ENCODE results near the gene APOL4.
"Not testable (repeated sequence)": the region's sequence is repeated elsewhere in the genome, so short reads cannot be mapped to it uniquely, and the experiment has no call there.

Gene APOL4, protein sequence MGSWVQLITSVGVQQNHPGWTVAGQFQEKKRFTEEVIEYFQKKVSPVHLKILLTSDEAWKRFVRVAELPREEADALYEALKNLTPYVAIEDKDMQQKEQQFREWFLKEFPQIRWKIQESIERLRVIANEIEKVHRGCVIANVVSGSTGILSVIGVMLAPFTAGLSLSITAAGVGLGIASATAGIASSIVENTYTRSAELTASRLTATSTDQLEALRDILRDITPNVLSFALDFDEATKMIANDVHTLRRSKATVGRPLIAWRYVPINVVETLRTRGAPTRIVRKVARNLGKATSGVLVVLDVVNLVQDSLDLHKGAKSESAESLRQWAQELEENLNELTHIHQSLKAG

DNA sequence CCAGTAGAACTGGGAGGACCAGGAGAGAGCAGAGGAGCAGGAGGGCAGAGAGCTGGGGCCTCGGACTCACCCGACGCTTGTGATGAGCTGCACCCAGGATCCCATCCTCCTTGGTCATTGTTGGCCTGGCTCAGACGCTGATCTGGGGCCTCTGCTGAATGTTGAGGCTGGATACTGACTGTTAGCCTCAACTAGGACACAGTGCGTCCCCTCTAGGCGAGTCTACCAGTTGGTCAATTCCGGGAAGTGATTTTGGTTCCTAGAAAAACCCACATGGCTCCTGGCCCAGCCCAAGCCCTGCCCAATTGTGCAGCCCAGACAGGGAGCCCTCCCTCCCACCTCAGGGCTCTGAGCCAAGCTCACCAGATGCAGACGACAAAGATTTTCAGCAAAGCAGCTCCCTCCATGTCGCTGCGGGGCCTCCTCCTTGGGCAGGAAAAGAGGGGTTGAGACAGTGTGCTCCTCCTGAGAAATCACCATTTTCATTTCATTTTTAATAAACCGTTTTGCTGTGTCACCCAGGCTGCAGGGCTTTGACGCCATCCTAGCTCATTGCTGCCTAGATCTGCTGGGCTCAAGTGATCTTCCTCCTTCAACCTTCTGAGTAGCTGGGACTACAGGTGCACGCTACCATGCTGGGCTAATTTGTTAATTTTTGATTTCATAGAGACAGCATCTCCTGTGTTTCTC lies at the start of gene APOL4:
Gene APOL4, minus strand, starts transcription at position 180 of the 690 bp plus-strand sequence. Its CDS starts 75 bp downstream, at position 105.
- Histone ChIP-seq H3K27me3 (ENCODE audit: low read depth, low read length) (no peaks in the 10 kb centered on the region), H3K9me3 (ENCODE audit: control insufficient read depth in 1 of 2, low read length in 2 of 2) (no peaks in the 10 kb centered on the region), H3K36me3 (ENCODE audit: control insufficient read depth in 1 of 2, insufficient read depth in 2 of 2, low read length in 2 of 2) (no peaks in the 10 kb centered on the region), H3K4me3 (ENCODE audit: low read depth in 1 of 2, low read length in 2 of 2) (peak within 1 kb of the TSS; percentile 36 to 39), H3K27ac (ENCODE audit: low read length) (peak within 1 kb of the TSS; percentile 45), H3K4me1 (ENCODE audit: control insufficient read depth in 1 of 2, insufficient read depth in 2 of 2, low read length in 2 of 2) (peaks cover 6 to 23% of the 10 kb centered on the region in 2 donors)

DNA sequence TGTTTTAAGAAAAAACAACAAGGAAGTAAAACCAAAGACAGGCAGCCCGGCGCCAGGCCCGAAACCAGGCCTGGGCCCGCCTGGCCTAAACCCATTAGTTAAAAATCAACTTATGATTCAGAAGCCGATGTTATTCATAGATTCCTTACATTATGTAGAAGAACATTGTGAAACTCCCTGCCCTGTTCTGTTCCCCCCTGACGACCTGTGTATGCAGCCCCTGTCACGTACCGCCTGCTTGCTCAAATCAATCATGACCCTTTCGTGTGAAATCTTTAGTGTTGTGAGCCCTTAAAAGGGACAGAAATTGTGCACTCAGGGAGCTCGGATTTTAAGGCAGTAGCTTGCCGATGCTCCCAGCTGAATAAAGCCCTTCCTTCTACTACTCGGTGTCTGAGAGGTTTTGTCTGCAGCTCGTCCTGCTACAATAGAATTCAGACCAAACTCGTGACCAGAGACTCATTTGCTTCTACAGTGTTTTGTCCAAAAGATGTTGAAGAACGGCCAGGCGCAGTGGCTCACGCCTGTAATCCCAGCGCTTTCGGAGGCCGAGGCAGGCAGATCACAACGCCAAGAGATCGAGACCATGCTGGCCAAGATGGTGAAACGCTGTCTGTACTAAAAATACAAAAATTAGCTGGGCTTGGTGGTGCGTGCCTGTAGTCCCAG lies 48.8 kb upstream of the APOL4 start:
- H3K27ac ChIP-seq (ENCODE audit: low read length); H3K36me3 ChIP-seq (ENCODE audit: control insufficient read depth in 1 of 2, insufficient read depth in 2 of 2, low read length in 2 of 2); H3K27me3 ChIP-seq (ENCODE audit: low read depth, low read length); H3K4me3 ChIP-seq (ENCODE audit: low read depth in 1 of 2, low read length in 2 of 2); H3K9me3 ChIP-seq (ENCODE audit: control insufficient read depth in 1 of 2, low read length in 2 of 2): not testable (repeated sequence)
- H3K4me1 ChIP-seq (ENCODE audit: control insufficient read depth in 1 of 2, insufficient read depth in 2 of 2, low read length in 2 of 2) = peaks cover 3 to 14% of the 10 kb centered on the region in 2 donors

DNA sequence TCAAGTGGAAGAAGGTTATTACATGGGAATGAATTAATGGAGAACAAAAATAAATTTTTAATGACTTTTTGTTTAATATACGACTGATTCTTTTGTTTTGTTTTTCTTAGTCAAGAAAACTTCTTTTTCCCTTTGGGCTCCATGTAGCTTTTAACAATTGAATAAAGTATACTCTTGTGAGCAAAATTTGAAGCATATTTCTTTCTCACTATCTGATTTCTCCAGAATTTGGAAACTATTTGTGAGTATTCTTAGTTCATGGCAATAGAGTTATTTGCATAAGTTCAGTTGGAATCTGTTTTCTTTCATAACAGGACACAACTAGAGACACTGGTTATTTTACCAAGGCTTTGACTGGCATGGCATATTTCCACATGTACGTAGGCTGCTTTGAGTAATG lies 47.6 kb upstream of the APOL4 start:
- Histone ChIP-seq H3K9me3 (ENCODE audit: control insufficient read depth in 1 of 2, low read length in 2 of 2) (no peaks in the 10 kb centered on the region), H3K4me1 (ENCODE audit: control insufficient read depth in 1 of 2, insufficient read depth in 2 of 2, low read length in 2 of 2) (peaks cover 0 to 9% of the 10 kb centered on the region in 2 donors), H3K27ac (ENCODE audit: low read length) (no peak overlapping the region), H3K4me3 (ENCODE audit: low read depth in 1 of 2, low read length in 2 of 2) (no peak overlapping the region), H3K36me3 (ENCODE audit: control insufficient read depth in 1 of 2, insufficient read depth in 2 of 2, low read length in 2 of 2) (no peaks in the 10 kb centered on the region), H3K27me3 (ENCODE audit: low read depth, low read length) (no peaks in the 10 kb centered on the region)

DNA sequence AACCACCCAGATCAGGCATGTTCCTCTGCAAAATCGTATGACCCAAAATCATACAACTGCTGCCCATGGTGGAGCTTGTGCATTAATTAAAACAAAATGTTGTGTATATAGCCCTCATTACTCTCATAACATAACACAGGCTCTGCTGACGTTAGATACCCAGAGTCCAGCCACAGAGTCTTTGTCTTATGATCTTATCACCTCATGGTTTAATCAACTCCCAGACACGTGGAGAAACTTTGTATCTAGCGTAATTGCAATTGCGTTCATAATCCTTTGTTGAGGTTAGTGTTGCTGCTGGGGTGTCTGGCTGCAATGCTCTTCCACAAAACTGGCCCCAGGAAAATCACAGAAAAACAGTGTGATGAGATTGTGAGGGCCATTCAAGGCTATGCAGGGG lies 46.3 kb upstream of the APOL4 start:
- Histone ChIP-seq H3K36me3 (ENCODE audit: control insufficient read depth in 1 of 2, insufficient read depth in 2 of 2, low read length in 2 of 2) (no peaks in the 10 kb centered on the region), H3K4me3 (ENCODE audit: low read depth in 1 of 2, low read length in 2 of 2) (no peak overlapping the region)

DNA sequence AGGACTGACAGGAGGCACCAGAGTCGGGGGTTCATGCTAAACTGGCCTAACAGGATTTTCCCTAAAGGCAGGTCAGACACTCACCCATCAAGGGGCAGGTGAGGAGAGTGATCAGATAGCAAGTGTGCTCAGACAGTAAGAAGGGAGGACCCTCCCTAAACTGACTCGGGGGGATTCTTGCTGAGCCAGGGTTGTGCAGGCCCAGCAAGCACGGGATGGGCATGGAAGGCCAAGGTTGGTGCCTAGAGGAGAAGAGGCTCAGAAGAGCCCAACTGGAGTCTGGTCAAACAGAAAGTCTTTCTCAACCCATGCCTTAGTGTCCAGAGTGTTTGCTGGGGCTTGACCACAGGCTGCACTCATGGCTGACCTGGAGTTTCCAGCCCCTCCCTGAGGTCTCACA lies 45.1 kb upstream of the APOL4 start:
- Histone ChIP-seq H3K4me1 (ENCODE audit: control insufficient read depth in 1 of 2, insufficient read depth in 2 of 2, low read length in 2 of 2) (no peaks in the 10 kb centered on the region), H3K27me3 (ENCODE audit: low read depth, low read length) (no peaks in the 10 kb centered on the region), H3K4me3 (ENCODE audit: low read depth in 1 of 2, low read length in 2 of 2) (no peak overlapping the region), H3K9me3 (ENCODE audit: control insufficient read depth in 1 of 2, low read length in 2 of 2) (no peaks in the 10 kb centered on the region), H3K27ac (ENCODE audit: low read length) (no peak overlapping the region), H3K36me3 (ENCODE audit: control insufficient read depth in 1 of 2, insufficient read depth in 2 of 2, low read length in 2 of 2) (no peaks in the 10 kb centered on the region)

More for the DNA sequence above, 46.3 kb upstream of the APOL4 start:
- no peaks in the 10 kb centered on the region for H3K27me3 ChIP-seq (ENCODE audit: low read depth, low read length)
- H3K9me3 ChIP-seq (ENCODE audit: control insufficient read depth in 1 of 2, low read length in 2 of 2) = no peaks in the 10 kb centered on the region
- H3K4me1 ChIP-seq (ENCODE audit: control insufficient read depth in 1 of 2, insufficient read depth in 2 of 2, low read length in 2 of 2) = no peaks in the 10 kb centered on the region
- H3K27ac ChIP-seq (ENCODE audit: low read length) = no peak overlapping the region

DNA sequence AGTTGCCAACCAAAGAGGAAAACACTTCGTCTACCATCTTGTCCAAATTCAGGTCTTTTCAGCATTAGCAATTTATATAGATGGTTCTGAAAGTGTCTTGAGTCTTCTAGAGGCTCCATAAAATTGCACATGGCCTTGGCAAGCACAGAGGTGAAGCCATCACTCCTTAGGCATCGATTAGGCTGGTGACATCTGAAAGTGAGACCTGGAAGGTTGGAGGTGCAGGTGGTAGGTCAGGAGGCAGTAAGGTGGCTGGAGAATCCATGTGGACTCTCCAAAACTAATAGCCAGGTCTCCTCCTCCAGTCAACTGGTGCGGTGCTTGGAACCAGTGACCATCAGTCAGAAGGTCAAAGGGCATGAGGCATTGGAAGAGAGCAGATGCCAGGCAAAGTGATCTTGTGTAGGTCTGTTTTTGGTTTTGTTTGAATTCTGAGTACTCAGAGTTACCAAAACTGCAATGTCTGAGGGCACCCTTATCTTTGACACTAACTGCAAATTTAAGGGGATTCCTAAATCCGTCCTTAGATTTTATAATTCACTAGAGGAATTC lies 44.3 kb upstream of the APOL4 start:
- no peak overlapping the region for H3K27ac ChIP-seq (ENCODE audit: low read length)
- H3K4me3 ChIP-seq (ENCODE audit: low read depth in 1 of 2, low read length in 2 of 2) = no peak overlapping the region
- no peaks in the 10 kb centered on the region for H3K36me3 ChIP-seq (ENCODE audit: control insufficient read depth in 1 of 2, insufficient read depth in 2 of 2, low read length in 2 of 2)
- no peaks in the 10 kb centered on the region for H3K4me1 ChIP-seq (ENCODE audit: control insufficient read depth in 1 of 2, insufficient read depth in 2 of 2, low read length in 2 of 2)
- no peaks in the 10 kb centered on the region for H3K27me3 ChIP-seq (ENCODE audit: low read depth, low read length)
- no peaks in the 10 kb centered on the region for H3K9me3 ChIP-seq (ENCODE audit: control insufficient read depth in 1 of 2, low read length in 2 of 2)

DNA sequence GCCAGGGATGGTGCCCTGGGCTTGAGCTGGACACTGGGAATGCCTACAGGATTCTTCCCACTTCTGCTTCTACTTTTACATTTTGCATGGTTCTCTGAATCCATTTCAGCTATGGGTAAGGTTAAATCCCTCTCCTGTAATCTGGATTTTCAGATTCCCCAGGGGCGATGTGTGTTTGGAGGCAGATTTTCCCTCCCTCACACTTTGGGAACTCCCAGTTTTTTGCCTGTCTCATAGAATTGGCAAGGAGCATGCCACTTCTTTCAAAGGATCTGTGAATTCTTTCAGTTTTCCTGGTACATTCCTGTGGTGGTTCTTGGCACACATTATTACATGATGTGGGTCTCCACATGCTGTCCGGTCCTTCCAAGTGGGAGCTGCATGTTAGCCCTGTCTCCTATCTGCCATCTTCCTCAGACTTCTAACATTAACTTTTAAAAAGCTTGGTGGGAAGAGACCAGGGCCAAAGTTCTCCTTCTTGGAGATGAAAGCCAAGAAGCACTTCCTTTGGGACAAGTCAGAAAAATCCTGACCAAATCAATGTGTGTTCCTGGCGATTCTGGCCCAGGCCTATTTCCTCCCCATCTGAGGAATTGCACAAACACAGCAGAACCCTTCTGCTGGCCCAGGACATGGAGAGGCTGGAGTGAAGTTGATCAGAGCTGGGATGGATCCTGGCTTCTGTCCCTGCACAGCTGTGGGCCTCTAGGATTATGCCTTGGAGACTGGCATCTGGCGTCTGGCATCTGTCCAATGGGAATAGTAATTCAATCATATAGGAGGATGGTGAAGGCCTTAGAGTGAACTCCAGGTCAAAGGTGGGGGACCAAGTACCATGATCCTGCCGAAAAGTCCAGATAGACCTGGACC lies 43.1 kb upstream of the APOL4 start:
- Histone ChIP-seq H3K27me3 (ENCODE audit: low read depth, low read length) (no peaks in the 10 kb centered on the region), H3K9me3 (ENCODE audit: control insufficient read depth in 1 of 2, low read length in 2 of 2) (no peaks in the 10 kb centered on the region), H3K27ac (ENCODE audit: low read length) (no peak overlapping the region), H3K4me3 (ENCODE audit: low read depth in 1 of 2, low read length in 2 of 2) (no peak overlapping the region), H3K4me1 (ENCODE audit: control insufficient read depth in 1 of 2, insufficient read depth in 2 of 2, low read length in 2 of 2) (peaks cover 0 to 2% of the 10 kb centered on the region in 2 donors), H3K36me3 (ENCODE audit: control insufficient read depth in 1 of 2, insufficient read depth in 2 of 2, low read length in 2 of 2) (no peaks in the 10 kb centered on the region)

DNA sequence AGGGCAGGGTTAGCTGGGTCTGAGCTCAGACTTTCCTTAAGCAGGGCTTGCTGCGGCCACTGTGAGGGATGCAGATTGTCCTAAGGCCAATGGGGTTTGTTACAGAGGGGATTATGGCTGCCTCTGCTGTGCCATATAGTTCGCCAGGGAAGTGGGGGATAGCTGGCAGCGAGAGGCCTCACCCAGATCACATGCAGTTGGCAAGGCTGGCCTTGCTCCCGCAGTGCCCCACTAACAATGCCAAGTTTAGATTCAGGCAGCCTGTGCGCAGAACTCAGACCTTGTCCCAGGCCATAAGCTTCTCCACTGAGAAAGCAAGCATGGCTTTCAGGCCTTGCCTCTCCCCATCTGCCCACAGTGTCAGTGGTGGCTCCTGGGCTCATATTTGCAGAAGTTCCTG lies 42.4 kb upstream of the APOL4 start:
- peaks cover 0 to 4% of the 10 kb centered on the region in 2 donors for H3K4me1 ChIP-seq (ENCODE audit: control insufficient read depth in 1 of 2, insufficient read depth in 2 of 2, low read length in 2 of 2)
- H3K4me3 ChIP-seq (ENCODE audit: low read depth in 1 of 2, low read length in 2 of 2) = no peak overlapping the region
- H3K9me3 ChIP-seq (ENCODE audit: control insufficient read depth in 1 of 2, low read length in 2 of 2) = no peaks in the 10 kb centered on the region
- H3K27me3 ChIP-seq (ENCODE audit: low read depth, low read length) = no peaks in the 10 kb centered on the region
- H3K36me3 ChIP-seq (ENCODE audit: control insufficient read depth in 1 of 2, insufficient read depth in 2 of 2, low read length in 2 of 2) = no peaks in the 10 kb centered on the region
- no peak overlapping the region for H3K27ac ChIP-seq (ENCODE audit: low read length)

DNA sequence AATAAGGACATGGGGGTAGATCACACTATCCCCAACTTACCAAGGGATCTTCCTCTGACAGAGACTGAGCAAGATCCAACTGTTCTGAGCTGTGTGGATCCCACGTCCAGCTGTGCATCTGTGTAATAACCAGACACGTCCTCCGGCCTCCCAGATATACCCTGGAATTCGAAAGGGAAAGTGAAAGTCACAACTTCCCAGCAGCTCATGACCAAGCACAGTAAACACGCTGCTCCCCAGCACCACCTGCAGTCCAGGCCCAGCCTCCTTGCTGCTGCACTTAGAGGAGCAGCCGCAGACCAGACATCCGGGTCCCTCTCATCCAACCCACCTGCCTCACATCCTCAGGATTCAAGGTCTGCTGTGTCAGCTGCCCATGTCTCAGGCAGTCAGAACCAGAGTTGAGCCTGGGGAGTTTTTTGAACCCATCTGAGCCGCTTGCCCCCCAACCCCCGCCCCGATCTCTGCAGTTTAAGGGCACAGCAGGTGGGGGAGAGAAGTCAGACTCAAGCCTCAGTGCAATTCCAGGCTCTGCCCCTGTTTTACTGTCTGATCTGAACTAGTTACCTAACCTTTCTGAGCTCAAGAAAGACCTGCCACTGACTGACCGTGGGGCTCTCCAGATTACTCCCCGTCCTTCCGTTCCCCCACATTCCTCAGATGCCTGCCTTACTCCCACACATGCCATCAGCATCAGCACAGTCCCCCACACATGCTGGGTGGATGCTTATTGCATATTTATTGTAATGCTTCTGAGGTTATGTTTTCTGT lies 38.0 kb upstream of the APOL4 start, which contains the start of gene APOL2:
Gene APOL2, minus strand, starts transcription at position 127 of the 771 bp plus-strand sequence. CDS start 6,365 bp downstream, outside the sequence.
- Histone ChIP-seq H3K36me3 (ENCODE audit: control insufficient read depth in 1 of 2, insufficient read depth in 2 of 2, low read length in 2 of 2) (peaks cover 0 to 6% of the 10 kb centered on the region in 2 donors), H3K27me3 (ENCODE audit: low read depth, low read length) (no peaks in the 10 kb centered on the region), H3K9me3 (ENCODE audit: control insufficient read depth in 1 of 2, low read length in 2 of 2) (no peaks in the 10 kb centered on the region), H3K4me3 (ENCODE audit: low read depth in 1 of 2, low read length in 2 of 2) (peak within 1 kb of the TSS; percentile 66 to 75), H3K27ac (ENCODE audit: low read length) (peak within 1 kb of the TSS; percentile 95), H3K4me1 (ENCODE audit: control insufficient read depth in 1 of 2, insufficient read depth in 2 of 2, low read length in 2 of 2) (peaks cover 15 to 31% of the 10 kb centered on the region in 2 donors)

DNA sequence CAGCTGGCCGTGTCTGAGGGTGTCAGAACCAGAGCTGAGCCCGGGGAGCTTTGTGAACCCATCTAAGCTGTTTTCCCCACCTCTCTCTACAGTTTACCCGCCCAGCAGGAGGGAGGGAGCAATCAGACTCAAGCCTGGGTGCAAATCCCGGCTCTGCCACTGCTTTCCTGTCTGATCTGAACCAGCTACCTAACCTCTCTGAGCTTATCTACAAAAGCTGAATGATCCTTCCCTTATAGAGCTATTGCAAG lies 37.5 kb upstream of the APOL4 start:
- Histone ChIP-seq H3K27me3 (ENCODE audit: low read depth, low read length) (no peaks in the 10 kb centered on the region), H3K27ac (ENCODE audit: low read length) (peak overlapping the region; percentile 95), H3K4me3 (ENCODE audit: low read depth in 1 of 2, low read length in 2 of 2) (peak overlapping the region; percentile 66 to 75), H3K4me1 (ENCODE audit: control insufficient read depth in 1 of 2, insufficient read depth in 2 of 2, low read length in 2 of 2) (peaks cover 15 to 31% of the 10 kb centered on the region in 2 donors), H3K36me3 (ENCODE audit: control insufficient read depth in 1 of 2, insufficient read depth in 2 of 2, low read length in 2 of 2) (peaks cover 0 to 6% of the 10 kb centered on the region in 2 donors), H3K9me3 (ENCODE audit: control insufficient read depth in 1 of 2, low read length in 2 of 2) (no peaks in the 10 kb centered on the region)

Measured in muscle layer of duodenum (tissue), 2 donors.